Smooth muscle cell (in vitro differentiated cells): Measurements from ENCODE around the gene MYH14. TPM values are rescaled to one million over a fixed set of nuclear protein-coding genes. Genes with fewer than 3 reads are reported as not detected.

ENCODE experiments used
- DNase-seq: peaks from one replicate; lab custom pipeline; 2025; ENCODE audit not compliant: unreplicated experiment; lab: John Stamatoyannopoulos, UW
- H2AFZ ChIP-seq: fragments of 200-600 bp; sonication (generic); 2 replicates; pipeline ENCODE4 v1.6.0; 2016; ENCODE audit warnings: antibody characterized with exemption, low read depth, mild to moderate bottlenecking
- H3F3A ChIP-seq: fragments of 200-600 bp; sonication (generic); 2 replicates; pipeline ENCODE4 v1.6.0; 2017; ENCODE audit warnings: antibody characterized with exemption, low read depth
- H3K27ac ChIP-seq: fragments of 200-600 bp; sonication (generic); 2 replicates; pipeline ENCODE4 v1.5.1; 2016; ENCODE audit warnings: low read depth, mild to moderate bottlenecking
- H3K27me3 ChIP-seq: fragments of 200-600 bp; sonication (generic); 2 replicates; pipeline ENCODE4 v1.6.1; 2016; ENCODE audit warnings: low read depth, mild to moderate bottlenecking
- H3K36me3 ChIP-seq: fragments of 200-600 bp; sonication (generic); 2 replicates; pipeline ENCODE4 v1.5.1; 2016; ENCODE audit warnings: low read depth
- H3K4me1 ChIP-seq: fragments of 200-600 bp; sonication (generic); 2 replicates; pipeline ENCODE4 v1.5.1; 2016; ENCODE audit warnings: low read depth
- H3K4me2 ChIP-seq: fragments of 200-600 bp; sonication (generic); 2 replicates; pipeline ENCODE4 v1.6.0; 2016; ENCODE audit warnings: mild to moderate bottlenecking
- H3K4me3 ChIP-seq: fragments of 200-600 bp; sonication (generic); 2 replicates; pipeline ENCODE4 v1.5.1; 2016; ENCODE audit warnings: mild to moderate bottlenecking
- H3K79me2 ChIP-seq: fragments of 200-600 bp; sonication (generic); 2 replicates; pipeline ENCODE4 v1.6.0; 2016; ENCODE audit warnings: low read depth, mild to moderate bottlenecking
- H3K9ac ChIP-seq: fragments of 200-600 bp; sonication (generic); 2 replicates; pipeline ENCODE4 v1.6.0; 2016; ENCODE audit warnings: low read depth
- H3K9me3 ChIP-seq: fragments of 200-600 bp; sonication (generic); replicated peaks from 2 replicates; pipeline ENCODE4 v1.5.1; 2016; ENCODE audit warnings: low read depth
- H4K20me1 ChIP-seq: fragments of 200-600 bp; sonication (generic); 2 replicates; pipeline ENCODE4 v1.6.0; 2016; ENCODE audit warnings: low read depth
- CTCF ChIP-seq: fragments of 200-600 bp; sonication (generic); IDR thresholded peaks from 2 replicates; pipeline ENCODE4 v1.5.1; 2017; ENCODE audit warnings: borderline replicate concordance, mild to moderate bottlenecking, antibody characterized with exemption; ENCODE audit not compliant: insufficient read depth, poor library complexity, severe bottlenecking
- WGBS: methylation state at CpG from one replicate; pipeline ENCODE4 v1.1.7; 2016; ENCODE audit warnings: low lambda C conversion rate; 5-methylcytosine and 5-hydroxymethylcytosine counted together
- polyA plus RNA-seq: library from polyadenylated mRNA; unstranded; fragments of >200 nt; fragmentation: Nextera tagmentation; extraction: Ambion mirVana; gene quantifications from 2 replicates; pipeline ENCODE4 v1.2.1, GENCODE V29; 2016
- total RNA-seq: library from RNA; depleted of rRNA; stranded (reverse); fragments of >200 nt; gene quantifications from 2 replicates; pipeline ENCODE4 v1.2.3, GENCODE V29; 2014

MYH14 gene
- total and polyA plus RNA-seq, 2 experiments from 2014 or later, result 7.5 to 30.6 TPM

- no peaks in the 10 kb centered on the region for H4K20me1 ChIP-seq
- no peak overlapping the region for H3K4me2 ChIP-seq
- peaks cover 11% of the 10 kb centered on the region for H3K4me1 ChIP-seq
- 96% methylated on average over 4 of the region's 4 CpGs for WGBS
- no peaks in the 10 kb centered on the region for H3F3A ChIP-seq
- H3K27me3 ChIP-seq, result no peaks in the 10 kb centered on the region
- H2AFZ ChIP-seq, result no peak overlapping the region
- no peak overlapping the region for H3K27ac ChIP-seq
- TF ChIP-seq CTCF, result no peak
- no peak overlapping the region for H3K4me3 ChIP-seq
- no peaks in the 10 kb centered on the region for H3K79me2 ChIP-seq
- H3K36me3 ChIP-seq, result no peaks in the 10 kb centered on the region
- H3K9ac ChIP-seq, result no peak overlapping the region
- H3K9me3 ChIP-seq, result no peaks in the 10 kb centered on the region
- DNase-seq, result no peak
These were observed 34.6 kb downstream of the MYH14 start for GRCh38 chr19:50238043-50238442.

GRCh38 chr19:50239921-50240590 lies 36.6 kb downstream of the MYH14 start:
- 80% methylated on average over 11 of the region's 11 CpGs for WGBS
- no peak for DNase-seq
- no peaks in the 10 kb centered on the region for H3K79me2 ChIP-seq
- H3K9me3 ChIP-seq, result no peaks in the 10 kb centered on the region
- no peak overlapping the region for H2AFZ ChIP-seq
- no peak overlapping the region for H3K4me2 ChIP-seq
- TF ChIP-seq CTCF, result no peak
- no peak overlapping the region for H3K4me3 ChIP-seq
- peaks cover under 1% of the 10 kb centered on the region for H3K4me1 ChIP-seq
- H4K20me1 ChIP-seq, result no peaks in the 10 kb centered on the region
- no peak overlapping the region for H3K27ac ChIP-seq
- no peaks in the 10 kb centered on the region for H3K27me3 ChIP-seq
- H3K36me3 ChIP-seq, result no peaks in the 10 kb centered on the region
- no peaks in the 10 kb centered on the region for H3F3A ChIP-seq
- H3K9ac ChIP-seq, result no peak overlapping the region

- Histone ChIP-seq H3K79me2 (no peaks in the 10 kb centered on the region), H3K4me1 (no peaks in the 10 kb centered on the region), H2AFZ (no peak overlapping the region), H3K27ac (no peak overlapping the region), H3K4me3 (no peak overlapping the region), H3F3A (no peaks in the 10 kb centered on the region), H3K4me2 (no peak overlapping the region), H3K9me3 (no peaks in the 10 kb centered on the region), H4K20me1 (no peaks in the 10 kb centered on the region), H3K36me3 (no peaks in the 10 kb centered on the region), H3K27me3 (no peaks in the 10 kb centered on the region), H3K9ac (no peak overlapping the region)
- no peak for TF ChIP-seq CTCF
- 75% methylated on average over 6 of the region's 6 CpGs for WGBS
- DNase-seq, result no peak
These were observed 39.2 kb downstream of the MYH14 start for GRCh38 chr19:50242581-50242980.

GRCh38 chr19:50244695-50245094 lies 41.3 kb downstream of the MYH14 start:
- 80% methylated on average over 9 of the region's 9 CpGs for WGBS
- Histone ChIP-seq H3K9ac (no peak overlapping the region), H3F3A (no peaks in the 10 kb centered on the region), H3K27ac (no peak overlapping the region), H3K4me1 (no peaks in the 10 kb centered on the region), H2AFZ (no peak overlapping the region), H4K20me1 (no peaks in the 10 kb centered on the region), H3K4me2 (no peak overlapping the region), H3K79me2 (no peaks in the 10 kb centered on the region), H3K27me3 (no peaks in the 10 kb centered on the region), H3K4me3 (no peak overlapping the region), H3K36me3 (no peaks in the 10 kb centered on the region), H3K9me3 (no peaks in the 10 kb centered on the region)
- no peak for DNase-seq
- TF ChIP-seq CTCF, result no peak
